Transverse colon (tissue), 4 donors: Measurements from ENCODE around the gene ZNF324B. TPM values are rescaled to one million over a fixed set of nuclear protein-coding genes. Genes with fewer than 3 reads are reported as not detected.

Source experiments
- DNase-seq: peaks from one replicate; pipeline ENCODE4 v3.0.0-alpha.2; 2019
- H3K27ac ChIP-seq, 4 donors: fragments of 200-600 bp; sonication (generic); 2 replicates each; pipeline ENCODE4 v1.5.1; 2016 to 2018; ENCODE audit warnings: inconsistent platforms in 4 of 4
- H3K27me3 ChIP-seq: fragments of 200-600 bp; sonication (generic); 2 replicates; pipeline ENCODE4 v1.5.1; 2017; ENCODE audit warnings: inconsistent platforms
- H3K36me3 ChIP-seq, 4 donors: fragments of 200-600 bp; sonication (generic); 2 replicates each; pipeline ENCODE4 v1.5.1; 2017 to 2019; ENCODE audit warnings: inconsistent platforms in 4 of 4
- H3K4me1 ChIP-seq, 4 donors: fragments of 200-600 bp; sonication (generic); 2 replicates each; pipeline ENCODE4 v1.5.1; 2017 to 2020; ENCODE audit warnings: inconsistent platforms in 4 of 4
- H3K4me3 ChIP-seq, 4 donors: fragments of 200-600 bp; sonication (generic); 1 replicate in 1 of 4; 2 replicates in 3 of 4; pipeline versions ENCODE4 v1.5.1 to v1.6.1; 2017 to 2019; ENCODE audit warnings: inconsistent platforms in 4 of 4
- H3K9me3 ChIP-seq, 2 donors: fragments of 200-600 bp; sonication (generic); 2 replicates each; pipeline ENCODE4 v1.5.1; 2017 to 2019; ENCODE audit warnings: inconsistent platforms in 2 of 2
- EP300 ChIP-seq: sonication (generic); formaldehyde crosslinking; IDR thresholded peaks from one replicate; pipeline ENCODE4 v1.6.1; 2017; ENCODE audit warnings: antibody characterized with exemption, low read depth
- POLR2A ChIP-seq: fragments of 450-650 bp; IDR thresholded peaks from one replicate; pipeline ENCODE4 v1.6.1; 2016; ENCODE audit warnings: antibody characterized with exemption, mild to moderate bottlenecking, moderate library complexity
- POLR2AphosphoS5 ChIP-seq, 3 donors: sonication (generic); formaldehyde crosslinking; IDR thresholded peaks; one replicate each; pipeline ENCODE4 v1.6.1; 2016; ENCODE audit warnings: antibody characterized with exemption in 3 of 3
- WGBS, 2 donors: methylation state at CpG; one replicate each; pipeline ENCODE4 v1.1.5; 2018; ENCODE audit warnings: low coverage in 1 of 2; 5-methylcytosine and 5-hydroxymethylcytosine counted together
- in situ Hi-C, 4 donors: fragments of 200-750 bp; cut with MboI; loops; one replicate each; pipeline versions ENCODE4 v1.15.0 to v1.15.1; 2017; ENCODE audit warnings: low sequenced_read_pairs in 3 of 4, low pct_ligation_motif_present in 1 of 4, low pct_unique_long_range_greater_than_20kb in 1 of 4
- intact Hi-C: fragments of 100-400 bp; cut with DNase I; formaldehyde crosslinking; loops from one replicate; pipeline ENCODE4 v1.15.1; 2023; ENCODE audit warnings: low total_unique reads
- total RNA-seq, 4 donors: library from RNA; depleted of rRNA; stranded (reverse); fragments of >200 nt; gene quantifications; one replicate each; pipeline ENCODE4 v1.1.0, GENCODE V29; 2016
- TF ChIP-seq, protein P1 (sequence below), 5 experiments: fragments of 200-600 bp in 3 of 5; fragments of 450-650 bp in 2 of 5; sonication (generic) in 3 of 5; IDR thresholded peaks; 1 replicate in 2 of 5; 2 replicates in 3 of 5; pipeline ENCODE4 v1.5.1; 2016 to 2017; ENCODE audit warnings: antibody characterized with exemption in 5 of 5, inconsistent platforms in 3 of 5, mild to moderate bottlenecking in 2 of 5, moderate library complexity in 1 of 5

The ZNF324B gene
- total RNA-seq, 4 donors from 2014 or later = 3.0 to 10.6 (median 6.3) TPM

DNA sequence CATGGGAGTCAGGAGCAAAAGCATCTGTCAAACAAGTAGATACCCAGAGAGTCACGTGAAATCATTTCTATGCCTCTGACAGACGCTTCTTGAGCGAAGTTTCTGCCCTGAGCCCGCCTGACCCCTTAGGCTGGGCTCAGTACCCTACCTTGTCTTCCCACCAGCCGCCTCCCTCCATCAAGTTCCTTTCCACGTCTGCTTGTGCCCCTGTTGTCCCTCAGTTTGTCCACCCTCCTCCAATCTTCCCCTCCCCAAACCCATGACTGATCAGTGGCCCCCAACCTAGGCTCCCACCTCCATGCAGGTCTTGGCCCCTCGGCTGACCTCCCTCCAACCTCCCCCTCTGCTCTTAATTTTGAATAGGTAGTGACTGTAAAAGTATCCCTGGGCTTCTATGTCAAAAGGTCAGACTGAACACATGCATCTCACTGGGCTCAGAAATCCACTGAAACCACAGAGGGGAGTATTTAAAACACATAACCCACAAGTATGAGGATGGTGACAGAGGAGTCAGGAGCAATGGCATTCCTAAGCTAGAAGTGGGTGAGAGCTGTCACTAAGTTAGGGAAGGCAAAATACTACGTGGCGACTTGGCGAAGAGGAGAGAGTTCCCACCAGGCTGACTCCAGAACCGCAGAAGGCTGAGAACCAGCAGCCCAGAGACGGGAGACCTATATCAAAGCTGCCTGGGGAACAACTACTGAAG, 23.0 kb downstream of the ZNF324B start:
- Histone ChIP-seq H3K27me3 (no peaks in the 10 kb centered on the region), H3K9me3 (no peaks in the 10 kb centered on the region), H3K4me3 (no peak overlapping the region), H3K36me3 (peaks cover 0 to 18% (median 5%) of the 10 kb centered on the region in 4 donors), H3K27ac (peak overlapping the region in 3 of 4 donors; percentile 88 to 92 (median 92)), H3K4me1 (peaks cover 13 to 19% (median 16%) of the 10 kb centered on the region in 4 donors)
- WGBS, 2 donors = 89% methylated on average over 12 of the region's 12 CpGs
- in situ Hi-C loops (no loop called here), intact Hi-C loops (no loop called here)
- no peak for TF ChIP-seq EP300
- no peak for TF ChIP-seq POLR2A
- TF ChIP-seq, protein P1, sequence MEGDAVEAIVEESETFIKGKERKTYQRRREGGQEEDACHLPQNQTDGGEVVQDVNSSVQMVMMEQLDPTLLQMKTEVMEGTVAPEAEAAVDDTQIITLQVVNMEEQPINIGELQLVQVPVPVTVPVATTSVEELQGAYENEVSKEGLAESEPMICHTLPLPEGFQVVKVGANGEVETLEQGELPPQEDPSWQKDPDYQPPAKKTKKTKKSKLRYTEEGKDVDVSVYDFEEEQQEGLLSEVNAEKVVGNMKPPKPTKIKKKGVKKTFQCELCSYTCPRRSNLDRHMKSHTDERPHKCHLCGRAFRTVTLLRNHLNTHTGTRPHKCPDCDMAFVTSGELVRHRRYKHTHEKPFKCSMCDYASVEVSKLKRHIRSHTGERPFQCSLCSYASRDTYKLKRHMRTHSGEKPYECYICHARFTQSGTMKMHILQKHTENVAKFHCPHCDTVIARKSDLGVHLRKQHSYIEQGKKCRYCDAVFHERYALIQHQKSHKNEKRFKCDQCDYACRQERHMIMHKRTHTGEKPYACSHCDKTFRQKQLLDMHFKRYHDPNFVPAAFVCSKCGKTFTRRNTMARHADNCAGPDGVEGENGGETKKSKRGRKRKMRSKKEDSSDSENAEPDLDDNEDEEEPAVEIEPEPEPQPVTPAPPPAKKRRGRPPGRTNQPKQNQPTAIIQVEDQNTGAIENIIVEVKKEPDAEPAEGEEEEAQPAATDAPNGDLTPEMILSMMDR (IDR thresholded peaks at IDR 0.05) = no peak
- TF ChIP-seq POLR2AphosphoS5 (IDR thresholded peaks at IDR 0.05) = no peak
- no peak for DNase-seq

DNA sequence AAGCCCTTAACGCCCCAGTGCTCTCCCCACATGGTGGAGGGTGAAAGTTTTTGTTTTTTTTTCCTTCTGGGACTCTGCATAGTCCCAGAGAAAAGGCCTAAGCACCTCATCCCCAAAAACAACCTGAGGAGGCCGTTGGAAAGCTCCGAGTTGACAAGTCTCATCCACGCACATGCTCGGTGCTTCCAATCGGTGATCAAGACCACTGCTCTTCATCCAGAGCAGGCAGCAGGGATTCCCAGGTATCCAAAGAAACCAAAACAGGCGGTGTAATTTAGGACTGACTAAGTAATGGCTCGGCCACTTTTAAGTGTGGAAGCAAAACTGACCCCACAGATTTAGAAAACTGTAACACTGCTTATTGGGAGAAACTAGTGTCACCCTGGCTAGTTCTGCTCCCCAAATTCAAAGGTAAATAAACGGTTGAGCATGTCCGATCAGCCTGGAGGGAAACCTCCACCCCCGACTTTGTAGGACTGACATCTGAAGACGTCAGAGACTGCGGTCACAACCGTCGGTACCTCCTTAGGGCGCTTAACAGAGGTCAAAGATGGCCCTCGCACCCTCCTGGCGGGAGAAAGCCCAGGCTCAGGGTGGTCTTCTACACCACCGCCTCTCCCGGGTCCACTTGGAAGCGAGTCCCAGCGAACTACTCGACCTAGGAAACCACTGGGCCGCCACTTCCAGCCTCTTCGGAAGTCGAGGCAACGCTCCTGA, 23.7 kb downstream of the ZNF324B start:
- intact Hi-C loops = no loop called here
- WGBS, 2 donors = 21 to 59% methylated on average over 4 to 27 of the region's 27 CpGs
- Histone ChIP-seq H3K9me3 (no peaks in the 10 kb centered on the region), H3K27ac (peak overlapping the region; percentile 88 to 92 (median 90)), H3K4me1 (peaks cover 13 to 19% (median 16%) of the 10 kb centered on the region in 4 donors), H3K4me3 (peak overlapping the region; percentile 39 to 75 (median 64)), H3K27me3 (no peaks in the 10 kb centered on the region), H3K36me3 (peaks cover 0 to 18% (median 5%) of the 10 kb centered on the region in 4 donors)
- TF ChIP-seq POLR2A (no peak), EP300 (no peak)
- TF ChIP-seq, protein P1 (IDR thresholded peaks at IDR 0.05) = no peak
- in situ Hi-C loops = no loop called here
- DNase-seq = no peak

DNA sequence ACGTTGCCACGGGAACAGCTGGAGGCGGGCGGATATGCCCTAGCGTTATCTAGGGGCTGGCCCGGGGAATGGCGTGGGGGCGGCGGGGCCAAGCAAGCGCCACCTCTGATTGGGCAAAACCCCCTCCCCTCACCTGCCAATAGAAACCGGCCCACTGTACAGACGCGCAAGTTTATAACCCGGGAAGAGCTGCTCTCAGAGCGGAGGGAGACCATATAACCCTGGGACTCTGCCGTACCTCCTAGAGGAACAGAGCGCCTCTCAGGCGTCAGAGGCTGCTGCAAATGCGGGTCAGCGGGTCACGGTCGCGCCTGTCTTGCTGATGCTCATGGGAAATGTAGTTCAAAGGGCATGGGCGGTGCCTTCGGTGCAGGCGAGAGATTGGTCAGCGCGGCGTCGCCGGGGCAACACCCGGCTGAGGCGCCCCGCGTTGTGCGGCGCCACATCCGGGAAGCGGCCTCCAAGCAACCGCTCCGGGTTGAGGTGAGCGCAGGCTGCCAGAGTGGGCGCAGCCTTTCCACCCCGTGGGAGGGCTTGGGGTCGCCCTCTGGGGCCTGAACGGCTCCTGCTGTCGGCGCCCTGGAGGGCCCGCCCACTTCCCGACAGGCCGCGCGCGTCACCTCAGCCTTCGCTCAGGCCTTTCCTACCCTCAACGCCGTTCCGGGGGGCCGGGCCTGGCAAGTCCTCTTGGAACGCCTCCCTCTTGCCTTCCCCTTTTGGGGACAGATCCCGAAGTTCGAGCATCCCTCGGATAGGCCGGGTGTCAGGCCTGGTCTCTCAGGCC, 24.5 kb downstream of the ZNF324B start, which contains the start of gene ZNF446:
ZNF446 (plus strand) TSS at position 639 of the 784 bp plus-strand sequence. CDS start 867 bp downstream, outside the sequence.
- in situ Hi-C loops = no loop called here
- intact Hi-C loops = no loop called here
- peaks cover 0 to 11% (median 5%) of the 10 kb centered on the region in 4 donors for H3K36me3 ChIP-seq
- TF ChIP-seq POLR2A (peak; percentile 75), POLR2AphosphoS5 (IDR thresholded peaks at IDR 0.05) (peak; percentile 48 to 81 (median 71)), EP300 (no peak)
- TF ChIP-seq, protein P1 (IDR thresholded peaks at IDR 0.05) = peak in 1 of 5 experiments; percentile 0
- 0% methylated on average over 1 to 60 of the region's 64 CpGs for WGBS, 2 donors
- H3K4me1 ChIP-seq = peaks cover 13 to 19% (median 16%) of the 10 kb centered on the region in 4 donors
- no peaks in the 10 kb centered on the region for H3K27me3 ChIP-seq
- DNase-seq = peak; percentile 97
- H3K4me3 ChIP-seq = peak within 1 kb of the TSS; percentile 54 to 75 (median 64)
- H3K9me3 ChIP-seq = no peaks in the 10 kb centered on the region
- H3K27ac ChIP-seq = peak within 1 kb of the TSS; percentile 88 to 92 (median 90)
